GM12878 (cell line): ENCODE measurements around the gene CELF2. TPM values are rescaled to one million over a fixed set of nuclear protein-coding genes. Genes with fewer than 3 reads are reported as not detected.
"Not testable (repeated sequence)": the region's sequence is repeated elsewhere in the genome, so short reads cannot be mapped to it uniquely, and the experiment has no call there.

ENCODE experiments used
- ATAC-seq: fragments of 200-7000 bp; cut with Tn5 transposase; 3 replicates; pipeline ENCODE4 v1.9.1; 2020; ENCODE audit warnings: mild to moderate bottlenecking, moderate library complexity
- BruUV-seq: library from RNA; stranded (reverse); fragments of 400-500 nt; replicated peaks from 2 replicates; lab custom pipeline; 2021; lab: Mats Ljungman, UMichigan
- CTCF ChIA-PET: fragments of 300-600 bp; sonication (Branson Sonifier 250); formaldehyde crosslinking; extraction: SDS; loops from one replicate; lab custom pipeline; 2021; ENCODE audit warnings: inconsistent platforms; lab: Yijun Ruan, JAX
- POLR2A ChIA-PET: fragments of 350-600 bp; formaldehyde crosslinking; extraction: SDS; loops from one replicate; lab custom pipeline; 2021; ENCODE audit warnings: inconsistent platforms; lab: Charles Lee
- RAD21 ChIA-PET: fragments of 300-600 bp; sonication (Branson Sonifier 250); formaldehyde crosslinking; loops from one replicate; lab custom pipeline; 2023; ENCODE audit warnings: antibody characterized with exemption; ENCODE audit not compliant: unreplicated experiment; lab: Charles Lee
- SMC1A ChIA-PET: fragments of 300-600 bp; sonication (Branson Sonifier 250); formaldehyde crosslinking; loops from one replicate; lab custom pipeline; 2023; ENCODE audit not compliant: unreplicated experiment, uncharacterized antibody; lab: Charles Lee
- DNase-seq: peaks from one replicate; pipeline ENCODE4 v3.0.0-alpha.2; 2011; ENCODE audit warnings: low read depth, low spot score
- FAIRE-seq: peaks from 3 replicates; lab custom pipeline; 2011; peaks lifted over from hg19 to GRCh38; lab: Jason Lieb, UNC
- H2AFZ ChIP-seq: 2 replicates; pipeline ENCODE4 v1.6.0; 2011; ENCODE audit warnings: low read depth, low read length, control low read depth; ENCODE audit not compliant: control insufficient read depth
- H3K27ac ChIP-seq: 2 replicates; pipeline ENCODE4 v1.5.1; 2011; ENCODE audit warnings: control low read depth; ENCODE audit not compliant: control insufficient read depth, insufficient read depth
- H3K27me3 ChIP-seq, 2 experiments: replicated peaks in 1 of 2; 2 replicates each; pipeline versions ENCODE4 v1.6.0 to v1.6.1; 2011; ENCODE audit warnings: low read length in 1 of 2; ENCODE audit not compliant: control insufficient read depth in 2 of 2, insufficient read depth in 2 of 2
- H3K36me3 ChIP-seq, 2 experiments: 2 replicates each; pipeline ENCODE4 v1.5.1; 2011; ENCODE audit warnings: low read length in 1 of 2; ENCODE audit not compliant: control insufficient read depth in 2 of 2, insufficient read depth in 2 of 2
- H3K4me1 ChIP-seq: 2 replicates; pipeline ENCODE4 v1.6.1; 2011; ENCODE audit warnings: mild to moderate bottlenecking, low read length, moderate library complexity, mixed read lengths; ENCODE audit not compliant: control insufficient read depth, insufficient read depth
- H3K4me2 ChIP-seq: 2 replicates; pipeline ENCODE4 v1.6.0; 2011; ENCODE audit warnings: control low read depth; ENCODE audit not compliant: control insufficient read depth, insufficient read depth
- H3K4me3 ChIP-seq: fragments of 200-600 bp; sonication (generic); 2 replicates; pipeline ENCODE4 v1.5.1; 2016
- H3K79me2 ChIP-seq: 2 replicates; pipeline ENCODE4 v1.6.0; 2011; ENCODE audit warnings: low read length; ENCODE audit not compliant: control insufficient read depth, insufficient read depth
- H3K9ac ChIP-seq: 2 replicates; pipeline ENCODE4 v1.8.0; 2011; ENCODE audit warnings: low read length, control low read depth, mixed read lengths; ENCODE audit not compliant: control insufficient read depth, insufficient read depth
- H3K9me3 ChIP-seq: replicated peaks from 3 replicates; pipeline ENCODE4 v1.5.1; 2011; ENCODE audit warnings: mild to moderate bottlenecking, low read length; ENCODE audit not compliant: control insufficient read depth, insufficient read depth
- H4K20me1 ChIP-seq: 2 replicates; pipeline ENCODE4 v1.6.0; 2011; ENCODE audit not compliant: control insufficient read depth, insufficient read depth
- IRF3 ChIP-seq: fragments of 450-650 bp; IDR thresholded peaks from 2 replicates; pipeline ENCODE4 v1.6.1; 2014; ENCODE audit warnings: mild to moderate bottlenecking
- TAF1 ChIP-seq: IDR thresholded peaks from 2 replicates; pipeline ENCODE4 v1.6.1; 2011; ENCODE audit warnings: mild to moderate bottlenecking, low read depth, low read length, borderline replicate concordance
- ZZZ3 ChIP-seq: IDR thresholded peaks from 2 replicates; pipeline ENCODE4 v1.6.1; 2011; ENCODE audit warnings: low read depth; ENCODE audit not compliant: control insufficient read depth, insufficient read length
- WGBS: methylation state at CpG from one replicate; pipeline ENCODE4 v1.1.6; 2016; ENCODE audit warnings: low lambda C conversion rate; ENCODE audit not compliant: insufficient replicate concordance, insufficient coverage; ENCODE audit errors: missing lambda C conversion rate; 5-methylcytosine and 5-hydroxymethylcytosine counted together
- in situ Hi-C: fragments of 300-500 bp; cut with MboI; formaldehyde crosslinking; loops from 9 replicates; pipeline ENCODE4 v1.14.3; 2018; ENCODE audit warnings: mixed read lengths
- intact Hi-C: fragments of 100-400 bp; cut with micrococcal nuclease; formaldehyde crosslinking; loops from one replicate; pipeline ENCODE4 v1.14.2; 2022; ENCODE audit not compliant: unreplicated experiment
- polyA plus RNA-seq, 11 experiments: library from polyadenylated mRNA; depleted of rRNA in 4 of 11; unstranded in 6 of 11; stranded (reverse) in 5 of 11; fragments of >200 nt; fragmentation: Nextera tagmentation in 4 of 11; fragmentation: Illumina TruSeq in 1 of 11; extraction: Ambion mirVana in 4 of 11; extraction: Trizol in 1 of 11; gene quantifications; 1 replicate in 1 of 11; 2 replicates in 10 of 11; pipeline versions ENCODE4 v1.2.1 to v1.2.3, GENCODE V29; 2011 to 2016; ENCODE audit warnings: inconsistent platforms in 2 of 11, missing spikeins in 2 of 11, low read depth in 1 of 11
- total RNA-seq, 4 experiments: library from RNA; depleted of rRNA in 3 of 4; stranded (reverse); fragments of >200 nt in 3 of 4; fragmentation: Illumina TruSeq in 1 of 4; extraction: Trizol in 1 of 4; gene quantifications; 2 replicates each; pipeline versions ENCODE4 v1.2.1 to v1.2.3, GENCODE V29; 2013 to 2021

Gene CELF2
- total and polyA plus RNA-seq, 10 of the 15 experiments (the other 5 are each of a cell fraction or from before 2014, with no cell fraction given), result 20.8 to 129 (median 86.3) TPM

GRCh38 chr10:10996966-10997620 lies 20.6 kb upstream of the CELF2 start:
- SMC1A ChIA-PET, result no interaction called here
- BruUV-seq, result no TSS peak
- in situ Hi-C loops, result no loop called here

GRCh38 chr10:10999501-10999900 lies 18.2 kb upstream of the CELF2 start:
- SMC1A ChIA-PET, H2AFZ ChIP-seq, ATAC-seq, H3K9ac ChIP-seq, BruUV-seq, H3K4me3 ChIP-seq, H3K9me3 ChIP-seq, DNase-seq, H3K79me2 ChIP-seq, H3K36me3 ChIP-seq, POLR2A ChIA-PET, intact Hi-C loops, H3K27me3 ChIP-seq, H3K4me2 ChIP-seq, H3K27ac ChIP-seq, in situ Hi-C loops, CTCF ChIA-PET, FAIRE-seq, H4K20me1 ChIP-seq, H3K4me1 ChIP-seq, RAD21 ChIA-PET: not testable (repeated sequence)
- 63% methylated on average over 4 of the region's 4 CpGs for WGBS

More at GRCh38 chr10:10996966-10997620, 20.6 kb upstream of the CELF2 start:
- Histone ChIP-seq H2AFZ (no peak overlapping the region), H3K79me2 (no peaks in the 10 kb centered on the region), H3K4me1 (no peaks in the 10 kb centered on the region), H3K9me3 (no peaks in the 10 kb centered on the region; the same call in 2 of the 3 replicates), H3K27me3 (no peaks in the 10 kb centered on the region), H3K4me2 (no peak overlapping the region), H4K20me1 (no peaks in the 10 kb centered on the region), H3K4me3 (no peak overlapping the region), H3K36me3 (no peaks in the 10 kb centered on the region), H3K9ac (no peak overlapping the region), H3K27ac (no peak overlapping the region)
- no peak for ATAC-seq
- WGBS, result 8% methylated on average over 7 of the region's 7 CpGs
- DNase-seq, result no peak
- intact Hi-C loops, result no loop called here
- ChIA-PET CTCF (interaction anchor here (0.6 kb wide), 1 partner anchor 20 kb away, joined by 3 read pairs; no protein-coding TSS in a partner anchor), POLR2A (no interaction called here), RAD21 (no interaction called here)
- no peak for FAIRE-seq
- no peak for TF ChIP-seq TAF1
- TF ChIP-seq IRF3, result no peak
- no peak for TF ChIP-seq ZZZ3
